ENCODE measurements around the gene PEAK1. TPM values are rescaled to one million over a fixed set of nuclear protein-coding genes. Genes with fewer than 3 reads are reported as not detected.

PEAK1 gene
- total and polyA plus RNA-seq, 2 donors (not counting 3 experiments of a cell fraction or from before 2014, with no cell fraction given), result 17.9 to 91.9 TPM

DNA sequence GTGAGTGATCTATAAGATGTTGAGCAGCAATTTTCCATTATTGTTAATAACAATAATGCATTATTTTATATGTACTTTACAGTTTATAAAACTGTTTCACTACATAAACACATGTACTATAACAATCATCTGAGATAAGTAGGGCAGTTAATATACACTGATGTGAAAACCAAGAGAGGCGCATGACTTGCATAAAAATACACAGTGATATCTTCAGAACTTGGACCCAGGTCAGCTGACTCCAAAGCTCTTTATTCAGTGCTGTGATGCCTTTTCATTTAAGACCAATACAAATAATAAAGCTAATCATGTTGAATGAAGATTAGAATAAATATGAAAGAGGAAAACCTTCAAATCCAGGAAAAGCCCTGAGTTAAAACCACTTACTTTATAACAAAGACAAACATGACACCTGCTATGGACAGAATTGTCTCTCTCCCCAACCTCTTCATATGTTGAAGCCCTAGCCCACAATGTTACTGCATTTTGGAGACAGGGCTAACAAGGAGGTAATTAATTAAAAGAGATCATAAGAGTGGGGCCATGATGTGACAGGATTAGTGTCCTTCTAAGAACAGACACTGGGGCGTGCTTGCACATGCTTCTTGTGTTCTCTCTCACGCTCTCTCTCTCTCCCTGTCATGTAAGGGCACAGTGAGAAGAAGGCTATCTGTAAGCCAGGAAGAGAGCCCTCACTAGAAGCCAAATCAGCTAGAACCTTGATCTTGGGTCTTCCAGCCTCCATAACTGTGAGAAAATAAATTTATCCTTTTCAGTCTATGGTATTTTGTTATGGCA is 293.2 kb downstream of the PEAK1 start:
- TF ChIP-seq CTCF (IDR thresholded peaks at IDR 0.05; ENCODE audit: extremely low read depth in 1 of 2, insufficient read depth in 1 of 2, low read depth in 1 of 2, low read length in 2 of 2) (no peak), MAX (IDR thresholded peaks at IDR 0.05; ENCODE audit: insufficient read depth, insufficient read length) (no peak), FOS (IDR thresholded peaks at IDR 0.05; ENCODE audit: borderline replicate concordance, insufficient read depth, low read length) (no peak), JUN (IDR thresholded peaks at IDR 0.05; ENCODE audit: borderline replicate concordance, insufficient read depth, insufficient read length, low read depth) (no peak), GATA2 (IDR thresholded peaks at IDR 0.05; ENCODE audit: insufficient read depth, insufficient read length, low read depth, low read length) (no peak), MYC (IDR thresholded peaks at IDR 0.05; ENCODE audit: low read depth, low read length) (no peak), POLR2A (IDR thresholded peaks at IDR 0.05; ENCODE audit: low read depth, low read length) (no peak), POLR2AphosphoS5 (IDR thresholded peaks at IDR 0.05; ENCODE audit: insufficient read depth, low read depth, low read length) (no peak), EZH2 (IDR thresholded peaks at IDR 0.05; ENCODE audit: borderline replicate concordance, low read depth, low read length, severe bottlenecking) (no peak)
- no peak overlapping the region for H3K27ac ChIP-seq (ENCODE audit: insufficient read depth, low read depth, low read length)
- dilution Hi-C loops (cut with MboI; ENCODE audit: extremely low pct_ligation_motif_present, low sequenced_read_pairs) (no loop called here), intact Hi-C loops (cut with micrococcal nuclease) (no loop called here)
- no peak overlapping the region for H3K9ac ChIP-seq (replicated peaks; ENCODE audit: extremely low read depth, insufficient read depth, low read length)
- H4K20me1 ChIP-seq (replicated peaks; ENCODE audit: control insufficient read depth, extremely low read depth, insufficient read depth, low read length), result peaks cover 2% of the 10 kb centered on the region
- POLR2A ChIA-PET, result no interaction called here
- H3K27me3 ChIP-seq (ENCODE audit: control insufficient read depth in 2 of 2, insufficient read depth in 2 of 2, low read length in 2 of 2), result no peaks in the 10 kb centered on the region
- no peak overlapping the region for H2AFZ ChIP-seq (ENCODE audit: low read depth, low read length)
- H3K79me2 ChIP-seq (ENCODE audit: control insufficient read depth, insufficient read depth, low read length), result no peaks in the 10 kb centered on the region
- no peaks in the 10 kb centered on the region for H3K9me1 ChIP-seq (replicated peaks; ENCODE audit: control insufficient read depth, extremely low read depth, insufficient read depth, low read length)
- no TSS peak for BruUV-seq (replicated peaks)
- FAIRE-seq (no peak), DNase-seq (ENCODE audit: low read depth, low spot score) (no peak)
- CTCF ChIA-PET, result interaction anchor here (0.8 to 1.3 kb wide), 2 partner anchors 18 to 39 kb away, joined by 3 read pairs; no protein-coding TSS in a partner anchor
- no peaks in the 10 kb centered on the region for H3K9me3 ChIP-seq (replicated peaks; ENCODE audit: control insufficient read depth, insufficient read depth, low read length)
- no peaks in the 10 kb centered on the region for H3K4me1 ChIP-seq (ENCODE audit: control insufficient read depth, extremely low read depth, insufficient read depth, low read length)
- no peaks in the 10 kb centered on the region for H3K36me3 ChIP-seq (ENCODE audit: control insufficient read depth in 2 of 2, extremely low read depth in 1 of 2, insufficient read depth in 2 of 2, low read length in 2 of 2)
- H3K4me2 ChIP-seq (ENCODE audit: insufficient read depth, low read length), result no peak overlapping the region
- H3K4me3 ChIP-seq (replicated peaks in 1 of 3; ENCODE audit: insufficient read depth in 1 of 3, low read depth in 1 of 3, low read length in 3 of 3), result no peak overlapping the region
